Nephron progenitor cell (in vitro differentiated cells): ENCODE measurements around the gene AGAP3.

Experiments
- DNase-seq: peaks from one replicate; pipeline ENCODE4 v3.0.0; 2021
- H3K27ac Mint-ChIP-seq: 2 replicates; pipeline ENCODE4 v1.8.0; 2021; ENCODE audit warnings: mild to moderate bottlenecking, moderate library complexity, mixed read lengths
- H3K27me3 Mint-ChIP-seq: 2 replicates; pipeline ENCODE4 v1.8.0; 2021; ENCODE audit warnings: mild to moderate bottlenecking, low read depth, mixed read lengths; ENCODE audit not compliant: poor library complexity
- H3K36me3 Mint-ChIP-seq: 2 replicates; pipeline ENCODE4 v1.8.0; 2021; ENCODE audit warnings: low read depth, mixed read lengths
- H3K4me1 Mint-ChIP-seq: 2 replicates; pipeline ENCODE4 v1.8.0; 2021; ENCODE audit warnings: mixed read lengths
- H3K4me3 Mint-ChIP-seq: 2 replicates; pipeline ENCODE4 v1.8.0; 2021; ENCODE audit warnings: mild to moderate bottlenecking, moderate library complexity, mixed read lengths
- H3K9me3 Mint-ChIP-seq: 2 replicates; pipeline ENCODE4 v1.8.0; 2021; ENCODE audit warnings: mild to moderate bottlenecking, moderate library complexity, mixed read lengths
- TF ChIP-seq, protein P1 (sequence below): fragments of 200-600 bp; sonication (generic); IDR thresholded peaks from 2 replicates; pipeline ENCODE4 v1.5.0; 2021; ENCODE audit warnings: antibody characterized with exemption

AGAP3 gene

DNA sequence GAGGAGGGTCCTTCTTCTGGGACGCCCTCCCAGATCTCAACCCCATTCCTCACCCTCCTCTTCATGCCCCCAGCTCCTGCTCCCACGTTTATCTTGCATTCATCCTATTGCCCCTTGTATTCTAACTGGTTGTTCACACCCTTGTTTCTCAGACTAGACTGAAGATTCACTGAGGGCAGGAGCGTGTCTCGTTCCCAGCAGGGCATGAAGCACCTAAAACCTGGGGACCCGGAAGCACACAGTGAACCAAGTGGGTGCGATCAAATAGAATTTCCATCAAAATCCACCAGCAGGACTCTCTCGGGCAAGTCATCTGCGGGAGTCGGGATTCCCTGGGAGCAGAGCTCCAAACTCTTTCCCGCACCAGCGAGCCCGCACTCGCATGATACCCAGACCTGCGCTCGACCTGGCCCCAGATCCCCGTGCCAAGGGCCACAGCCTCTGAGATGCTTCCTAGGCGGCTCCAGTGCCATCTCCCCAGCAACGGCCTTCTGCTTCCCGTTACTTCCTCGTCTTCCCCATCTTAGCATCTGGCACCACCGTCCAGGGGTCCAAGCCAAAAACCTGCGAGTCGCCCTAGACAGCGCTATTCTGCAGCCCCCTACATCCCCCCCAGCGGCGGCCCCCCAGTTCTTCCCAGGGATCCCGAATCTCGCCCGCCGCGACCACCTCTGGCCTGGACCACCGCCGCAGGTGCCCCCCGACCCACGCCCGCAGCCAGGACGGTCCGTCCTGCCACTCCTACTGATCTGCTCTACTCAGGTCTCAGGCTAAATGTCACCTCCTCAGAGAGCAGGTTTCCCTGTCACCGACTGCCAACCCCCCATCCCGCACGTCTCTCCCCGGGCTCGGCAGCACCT lies 87.3 kb downstream of the AGAP3 start:
- H3K27ac Mint-ChIP-seq: no peak overlapping the region
- H3K4me3 Mint-ChIP-seq: no peak overlapping the region
- H3K27me3 Mint-ChIP-seq: peaks cover 94% of the 10 kb centered on the region

DNA sequence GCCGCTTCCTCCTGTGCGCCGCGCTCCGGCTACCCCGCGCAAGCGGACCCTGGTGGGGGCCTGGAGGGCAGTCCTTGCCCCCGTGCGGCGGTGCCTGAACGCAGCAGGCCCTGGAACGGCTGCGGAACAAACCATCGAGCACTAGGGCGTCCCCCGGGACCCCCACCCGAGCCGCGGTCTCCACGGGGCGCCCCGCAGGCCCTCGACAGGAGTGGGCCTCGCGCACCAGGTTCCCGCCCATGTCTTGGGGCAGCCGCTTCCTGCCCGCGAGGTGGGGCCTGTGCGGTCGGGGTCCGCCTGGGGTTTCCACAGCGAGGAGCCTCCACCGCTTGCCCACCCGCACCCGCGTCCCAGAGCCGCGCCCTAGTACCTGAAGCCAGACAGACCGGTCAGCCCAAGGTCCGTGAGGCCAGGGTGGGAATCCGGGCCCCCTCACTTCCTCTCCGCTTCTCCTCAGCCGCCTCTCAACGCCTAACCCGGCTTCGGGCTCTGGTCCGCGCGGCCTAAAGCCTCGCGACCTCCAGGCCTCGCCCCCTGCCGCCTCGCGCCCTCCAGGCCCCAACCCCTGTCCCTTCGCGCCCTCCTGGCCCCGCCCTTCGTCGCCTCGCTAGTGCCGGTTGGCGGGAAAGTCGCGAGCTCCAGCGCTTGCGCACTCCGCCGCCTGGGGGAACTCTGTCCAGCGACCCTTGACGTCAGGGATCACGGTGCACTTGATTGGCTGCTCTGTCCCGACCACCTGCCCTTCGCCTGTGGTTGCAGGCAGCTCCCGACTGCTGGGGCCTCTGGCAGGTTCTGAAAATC lies 88.2 kb downstream of the AGAP3 start:
- Mint-ChIP-seq H3K36me3 (peaks cover 10% of the 10 kb centered on the region), H3K27me3 (peaks cover 94% of the 10 kb centered on the region), H3K4me1 (peaks cover 22% of the 10 kb centered on the region), H3K4me3 (no peak overlapping the region), H3K27ac (no peak overlapping the region), H3K9me3 (peaks cover 29% of the 10 kb centered on the region)
- DNase-seq: no peak
- TF ChIP-seq, protein P1, sequence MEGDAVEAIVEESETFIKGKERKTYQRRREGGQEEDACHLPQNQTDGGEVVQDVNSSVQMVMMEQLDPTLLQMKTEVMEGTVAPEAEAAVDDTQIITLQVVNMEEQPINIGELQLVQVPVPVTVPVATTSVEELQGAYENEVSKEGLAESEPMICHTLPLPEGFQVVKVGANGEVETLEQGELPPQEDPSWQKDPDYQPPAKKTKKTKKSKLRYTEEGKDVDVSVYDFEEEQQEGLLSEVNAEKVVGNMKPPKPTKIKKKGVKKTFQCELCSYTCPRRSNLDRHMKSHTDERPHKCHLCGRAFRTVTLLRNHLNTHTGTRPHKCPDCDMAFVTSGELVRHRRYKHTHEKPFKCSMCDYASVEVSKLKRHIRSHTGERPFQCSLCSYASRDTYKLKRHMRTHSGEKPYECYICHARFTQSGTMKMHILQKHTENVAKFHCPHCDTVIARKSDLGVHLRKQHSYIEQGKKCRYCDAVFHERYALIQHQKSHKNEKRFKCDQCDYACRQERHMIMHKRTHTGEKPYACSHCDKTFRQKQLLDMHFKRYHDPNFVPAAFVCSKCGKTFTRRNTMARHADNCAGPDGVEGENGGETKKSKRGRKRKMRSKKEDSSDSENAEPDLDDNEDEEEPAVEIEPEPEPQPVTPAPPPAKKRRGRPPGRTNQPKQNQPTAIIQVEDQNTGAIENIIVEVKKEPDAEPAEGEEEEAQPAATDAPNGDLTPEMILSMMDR: no peak

More for the DNA sequence above, 87.3 kb downstream of the AGAP3 start:
- peaks cover 30% of the 10 kb centered on the region for H3K4me1 Mint-ChIP-seq
- TF ChIP-seq, protein P1: no peak
- peaks cover 10% of the 10 kb centered on the region for H3K36me3 Mint-ChIP-seq
- DNase-seq: no peak
- peaks cover 29% of the 10 kb centered on the region for H3K9me3 Mint-ChIP-seq

DNA sequence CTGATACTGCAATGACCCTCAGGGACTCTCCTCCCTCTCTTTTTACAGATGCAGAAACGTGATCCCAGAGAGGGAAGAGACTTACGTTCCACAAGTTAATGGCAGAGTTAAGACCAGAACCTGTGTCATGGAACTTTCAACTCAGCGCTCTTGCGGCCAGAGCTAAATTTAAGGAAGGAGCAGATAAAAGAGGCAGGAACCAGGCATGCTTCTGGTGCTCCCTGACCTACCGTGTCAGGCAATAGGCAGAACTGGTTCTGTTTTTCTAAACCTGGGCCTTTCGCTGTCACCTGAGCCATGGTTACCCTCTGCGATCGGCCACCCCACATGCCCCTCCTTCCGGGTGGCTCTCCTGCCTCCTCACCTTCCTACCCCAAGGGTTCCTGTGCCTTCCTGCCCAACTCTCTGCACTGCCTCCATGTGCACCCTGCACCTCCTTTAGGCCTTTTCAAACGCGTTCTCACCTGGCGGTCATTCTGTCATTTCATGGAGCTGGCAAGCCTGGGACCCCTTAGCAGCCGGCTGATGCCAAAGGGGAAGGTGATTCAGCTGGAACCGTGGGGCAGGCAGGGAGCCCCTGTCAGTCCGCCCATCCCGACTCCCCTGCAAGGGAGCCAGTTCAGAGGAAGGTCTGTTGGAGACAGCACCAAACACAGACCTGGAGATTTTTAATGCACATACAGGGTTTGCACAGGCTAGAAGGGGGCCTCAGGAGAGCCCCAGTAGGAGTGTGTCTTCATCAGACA lies 88.9 kb downstream of the AGAP3 start:
- no peak overlapping the region for H3K4me3 Mint-ChIP-seq
- DNase-seq: no peak
- H3K27ac Mint-ChIP-seq: no peak overlapping the region
- H3K36me3 Mint-ChIP-seq: peaks cover 10% of the 10 kb centered on the region
- peaks cover 94% of the 10 kb centered on the region for H3K27me3 Mint-ChIP-seq
- TF ChIP-seq, protein P1: no peak
- H3K9me3 Mint-ChIP-seq: peaks cover 29% of the 10 kb centered on the region
- peaks cover 20% of the 10 kb centered on the region for H3K4me1 Mint-ChIP-seq

DNA sequence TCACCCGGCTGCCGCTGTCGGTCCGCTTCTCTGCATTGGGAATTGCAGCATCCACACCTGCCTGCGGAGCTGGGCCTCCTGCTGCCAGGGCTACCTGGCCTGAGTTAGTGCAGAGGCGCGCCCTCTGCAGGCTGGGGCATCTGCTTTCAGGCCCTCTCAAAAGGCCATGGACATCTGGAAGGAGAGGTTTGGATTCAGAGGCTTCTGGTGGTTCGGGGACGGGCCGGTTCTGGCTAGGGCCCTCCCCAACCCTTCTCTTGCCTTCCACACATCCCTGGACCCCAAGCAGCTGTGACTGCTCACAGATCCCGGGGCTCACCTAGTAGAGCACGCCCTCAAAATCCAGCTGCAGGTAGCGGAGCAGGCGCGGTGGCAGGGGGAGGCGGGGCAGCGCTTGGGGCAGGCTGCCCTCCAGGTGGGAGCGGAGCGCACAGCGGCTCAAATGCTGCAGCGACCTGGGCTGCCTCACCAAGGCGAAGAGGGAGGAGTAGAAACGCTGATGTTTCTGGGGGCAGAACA lies 89.6 kb downstream of the AGAP3 start:
- Mint-ChIP-seq H3K27ac (no peak overlapping the region), H3K4me1 (peaks cover 20% of the 10 kb centered on the region), H3K27me3 (peaks cover 94% of the 10 kb centered on the region), H3K4me3 (no peak overlapping the region), H3K9me3 (peaks cover 29% of the 10 kb centered on the region), H3K36me3 (peaks cover 10% of the 10 kb centered on the region)
- DNase-seq: no peak
- TF ChIP-seq, protein P1: no peak

DNA sequence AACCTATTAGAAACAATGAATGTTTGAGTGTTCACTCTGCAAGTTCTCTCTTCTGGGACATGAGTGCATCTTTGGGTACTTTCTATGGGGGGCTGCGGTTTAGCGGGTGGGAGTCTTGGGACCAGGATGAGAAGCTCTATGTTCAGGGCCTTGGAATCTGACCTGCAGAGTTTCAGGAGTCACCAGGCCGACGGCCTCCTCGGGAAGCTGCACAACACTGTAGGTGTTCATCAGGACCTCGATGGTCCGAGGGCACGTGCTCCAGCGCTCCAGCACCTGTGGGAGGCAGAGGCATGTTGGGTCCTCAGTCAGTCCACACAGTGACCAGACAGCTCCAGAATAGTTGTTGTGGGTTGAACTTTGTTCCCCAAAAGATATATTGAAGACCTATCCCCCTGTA lies 90.1 kb downstream of the AGAP3 start:
- peaks cover 29% of the 10 kb centered on the region for H3K9me3 Mint-ChIP-seq

More for the DNA sequence above, 90.1 kb downstream of the AGAP3 start:
- Mint-ChIP-seq H3K36me3 (peaks cover 10% of the 10 kb centered on the region), H3K27ac (peak overlapping the region; percentile 32), H3K4me1 (peaks cover 20% of the 10 kb centered on the region), H3K27me3 (peaks cover 88% of the 10 kb centered on the region), H3K4me3 (peak overlapping the region; percentile 6)
- TF ChIP-seq, protein P1: no peak
- DNase-seq: no peak
